ENCODE results near the gene SERPINA12. TPM values are rescaled to one million over a fixed set of nuclear protein-coding genes. Genes with fewer than 3 reads are reported as not detected.

The SERPINA12 gene
- total RNA-seq, 1 experiment from 2014 or later: not detected

DNA sequence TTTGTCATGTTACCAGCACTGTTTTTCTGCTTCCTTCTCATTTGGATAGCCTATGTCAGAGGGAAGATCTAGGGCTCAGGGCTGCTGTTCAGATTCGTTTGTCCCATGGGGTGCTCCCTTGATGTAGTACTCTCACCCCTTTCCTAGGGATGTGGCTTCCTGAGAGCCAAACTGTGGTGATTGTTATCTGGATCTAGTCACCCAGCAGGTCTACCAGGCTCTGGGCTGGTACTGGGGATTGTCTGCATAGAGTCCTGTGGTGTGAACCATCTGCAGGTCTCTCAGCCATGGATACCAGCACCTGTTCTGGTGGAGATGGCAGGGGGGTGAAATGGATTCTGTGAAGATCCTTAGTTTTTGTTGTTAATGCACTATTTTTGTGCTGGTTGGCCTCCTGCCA, 51.2 kb downstream of the SERPINA12 start:
- Histone ChIP-seq H2BK120ac (ENCODE audit: low read depth, low read length, poor library complexity, severe bottlenecking) (no peak overlapping the region), H3K4ac (ENCODE audit: low read depth, low read length) (no peak overlapping the region), H3K18ac (ENCODE audit: insufficient read length, low read depth, low read length) (no peak overlapping the region), H2BK5ac (ENCODE audit: insufficient read length, low read length) (no peak overlapping the region), H3K27ac (ENCODE audit: insufficient read length, low read depth, low read length) (no peak overlapping the region), H3K79me1 (ENCODE audit: insufficient read depth, low read depth, low read length, poor library complexity, severe bottlenecking) (no peaks in the 10 kb centered on the region), H3K9me3 (ENCODE audit: control insufficient read depth, low read depth, low read length) (no peaks in the 10 kb centered on the region), H4K20me1 (ENCODE audit: control insufficient read depth, insufficient read depth, insufficient read length) (no peaks in the 10 kb centered on the region), H3K79me2 (ENCODE audit: insufficient read depth, low read length) (no peaks in the 10 kb centered on the region), H4K91ac (ENCODE audit: insufficient read length, low read depth, low read length) (no peak overlapping the region), H3K23ac (ENCODE audit: insufficient read length, low read depth, low read length) (no peak overlapping the region), H3K23me2 (ENCODE audit: insufficient read length, low read depth, low read length, poor library complexity, severe bottlenecking) (no peaks in the 10 kb centered on the region), H4K8ac (replicated peaks; ENCODE audit: insufficient read length, low read depth, low read length) (no peak overlapping the region), H2BK12ac (ENCODE audit: insufficient read length, low read depth, low read length) (no peak overlapping the region), H3K4me1 (ENCODE audit: insufficient read depth, low read length) (no peaks in the 10 kb centered on the region), H2BK15ac (ENCODE audit: low read depth, low read length) (no peak overlapping the region), H4K5ac (ENCODE audit: insufficient read length, low read depth, low read length) (no peak overlapping the region), H3K56ac (ENCODE audit: insufficient read length, low read depth, low read length) (no peak overlapping the region), H2AFZ (ENCODE audit: low read length) (no peak overlapping the region), H3T11ph (ENCODE audit: low read length) (no peak overlapping the region), H3K9ac (ENCODE audit: extremely low read depth, insufficient read length, low read length) (no peak overlapping the region), H3K27me3 (ENCODE audit: insufficient read depth, low read length) (no peaks in the 10 kb centered on the region), H2BK20ac (ENCODE audit: low read depth, low read length, poor library complexity, severe bottlenecking) (no peak overlapping the region), H3K14ac (ENCODE audit: insufficient read depth, low read length) (no peak overlapping the region), H2AK5ac (ENCODE audit: insufficient read length, low read length) (no peak overlapping the region), H3K4me2 (ENCODE audit: insufficient read depth, insufficient read length, low read length) (no peak overlapping the region)
- WGBS (ENCODE audit: extremely low coverage, insufficient read length, low lambda C conversion rate): no CpG with 5 or more reads among the region's 1 CpG
- peak; percentile 5 for DNase-seq
- Mint-ChIP-seq H3K36me3 (ENCODE audit: insufficient read depth in 1 of 3, low read depth in 3 of 3) (peaks cover 0 to 39% (median 15%) of the 10 kb centered on the region in 3 experiments; a peak in 5 of 7 replicates), H3K4me3 (no peak overlapping the region), H3K4me1 (peaks cover 15 to 18% of the 10 kb centered on the region in 2 experiments), H3K9me3 (peaks cover 25 to 39% of the 10 kb centered on the region in 2 experiments), H3K27me3 (ENCODE audit: low read depth) (peaks cover 7% of the 10 kb centered on the region), H3K27ac (no peak overlapping the region)
- TF ChIP-seq, protein P1, sequence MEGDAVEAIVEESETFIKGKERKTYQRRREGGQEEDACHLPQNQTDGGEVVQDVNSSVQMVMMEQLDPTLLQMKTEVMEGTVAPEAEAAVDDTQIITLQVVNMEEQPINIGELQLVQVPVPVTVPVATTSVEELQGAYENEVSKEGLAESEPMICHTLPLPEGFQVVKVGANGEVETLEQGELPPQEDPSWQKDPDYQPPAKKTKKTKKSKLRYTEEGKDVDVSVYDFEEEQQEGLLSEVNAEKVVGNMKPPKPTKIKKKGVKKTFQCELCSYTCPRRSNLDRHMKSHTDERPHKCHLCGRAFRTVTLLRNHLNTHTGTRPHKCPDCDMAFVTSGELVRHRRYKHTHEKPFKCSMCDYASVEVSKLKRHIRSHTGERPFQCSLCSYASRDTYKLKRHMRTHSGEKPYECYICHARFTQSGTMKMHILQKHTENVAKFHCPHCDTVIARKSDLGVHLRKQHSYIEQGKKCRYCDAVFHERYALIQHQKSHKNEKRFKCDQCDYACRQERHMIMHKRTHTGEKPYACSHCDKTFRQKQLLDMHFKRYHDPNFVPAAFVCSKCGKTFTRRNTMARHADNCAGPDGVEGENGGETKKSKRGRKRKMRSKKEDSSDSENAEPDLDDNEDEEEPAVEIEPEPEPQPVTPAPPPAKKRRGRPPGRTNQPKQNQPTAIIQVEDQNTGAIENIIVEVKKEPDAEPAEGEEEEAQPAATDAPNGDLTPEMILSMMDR (conservative IDR thresholded peaks at IDR 0.05): no peak

Data from H9 (cell line).